HepG2 (cell line): ENCODE data around the gene ENTPD1. TPM values are rescaled to one million over a fixed set of nuclear protein-coding genes. Genes with fewer than 3 reads are reported as not detected.

Experiments
- ATM ChIP-seq: fragments of 450-650 bp; IDR thresholded peaks from 2 replicates; pipeline ENCODE4 v1.7.1; 2017; ENCODE audit warnings: mild to moderate bottlenecking, borderline replicate concordance
- CHCHD3 ChIP-seq: sonication (generic); formaldehyde crosslinking; IDR thresholded peaks from 2 replicates; pipeline ENCODE4 v1.8.0; 2022; ENCODE audit warnings: mild to moderate bottlenecking, missing genetic modification reagents, moderate library complexity
- ELF1 ChIP-seq: sonication (generic); formaldehyde crosslinking; IDR thresholded peaks from 2 replicates; pipeline ENCODE4 v1.4.0; 2020; ENCODE audit warnings: missing genetic modification reagents
- ELF3 ChIP-seq: IDR thresholded peaks from 2 replicates; pipeline ENCODE4 v1.6.1; 2016; ENCODE audit warnings: missing genetic modification reagents, missing compliant biosample characterization
- MLLT10 ChIP-seq: sonication (generic); formaldehyde crosslinking; IDR thresholded peaks from 2 replicates; pipeline ENCODE4 v1.4.0; 2020; ENCODE audit warnings: missing genetic modification reagents
- PHF21A ChIP-seq: sonication (generic); formaldehyde crosslinking; IDR thresholded peaks from 2 replicates; pipeline ENCODE4 v1.5.0; 2020; ENCODE audit warnings: mild to moderate bottlenecking, missing genetic modification reagents
- SALL2 ChIP-seq: sonication (generic); formaldehyde crosslinking; IDR thresholded peaks from 2 replicates; pipeline ENCODE4 v1.8.1; 2023; ENCODE audit warnings: mild to moderate bottlenecking, missing genetic modification reagents, inconsistent platforms
- SOX5 ChIP-seq: IDR thresholded peaks from 2 replicates; pipeline ENCODE4 v1.6.1; 2016; ENCODE audit warnings: borderline replicate concordance
- ZNF121 ChIP-seq: sonication (generic); formaldehyde crosslinking; IDR thresholded peaks from 2 replicates; pipeline ENCODE4 v1.5.0; 2020; ENCODE audit warnings: mild to moderate bottlenecking, missing genetic modification reagents
- ZNF24 ChIP-seq: fragments of 450-650 bp; IDR thresholded peaks from 2 replicates; pipeline ENCODE4 v1.6.1; 2017; ENCODE audit warnings: antibody characterized with exemption, mild to moderate bottlenecking
- ZNF430 ChIP-seq: sonication (generic); formaldehyde crosslinking; IDR thresholded peaks from 2 replicates; pipeline ENCODE4 v1.9.0; 2021; ENCODE audit warnings: mild to moderate bottlenecking, missing genetic modification reagents
- ZNF773 ChIP-seq: sonication (generic); formaldehyde crosslinking; IDR thresholded peaks from 2 replicates; pipeline ENCODE4 v1.4.0; 2020; ENCODE audit warnings: missing genetic modification reagents, borderline replicate concordance
- polyA plus RNA-seq, 8 experiments: library from polyadenylated mRNA; depleted of rRNA in 3 of 8; stranded (reverse) in 7 of 8; unstranded in 1 of 8; fragments of >200 nt; fragmentation: Illumina TruSeq in 4 of 8; extraction: Trizol in 4 of 8; gene quantifications; 2 replicates each; pipeline versions ENCODE4 v1.2.1 to v1.2.3, GENCODE V29; 2011 to 2016; ENCODE audit warnings: low read depth in 4 of 8, missing spikeins in 1 of 8, mixed read lengths in 1 of 8; ENCODE audit not compliant: insufficient read depth in 1 of 8
- total RNA-seq, 5 experiments: library from RNA; depleted of rRNA; stranded (reverse); fragments of >200 nt; fragmentation: Illumina TruSeq; extraction: Trizol; gene quantifications; 2 replicates each; pipeline ENCODE4 v1.2.3, GENCODE V29; 2016; ENCODE audit warnings: low read depth in 1 of 5
- TF ChIP-seq, protein P1 (sequence below): sonication (generic); formaldehyde crosslinking; IDR thresholded peaks from 2 replicates; pipeline ENCODE4 v1.5.0; 2020; ENCODE audit warnings: mild to moderate bottlenecking, missing genetic modification reagents, borderline replicate concordance
- TF ChIP-seq, protein P2 (sequence below): sonication (generic); formaldehyde crosslinking; IDR thresholded peaks from 2 replicates; pipeline ENCODE4 v1.5.1; 2020; ENCODE audit warnings: mild to moderate bottlenecking, moderate library complexity, missing genetic modification reagents
- TF ChIP-seq, protein P3 (sequence below): sonication (generic); formaldehyde crosslinking; IDR thresholded peaks from 2 replicates; pipeline ENCODE4 v1.5.0; 2020; ENCODE audit warnings: missing genetic modification reagents
- TF ChIP-seq, protein P4 (sequence below): sonication (generic); formaldehyde crosslinking; IDR thresholded peaks from 2 replicates; pipeline ENCODE4 v1.5.0; 2020; ENCODE audit warnings: mild to moderate bottlenecking, missing genetic modification reagents
- TF ChIP-seq, protein P5 (sequence below): sonication (generic); formaldehyde crosslinking; IDR thresholded peaks from 2 replicates; pipeline ENCODE4 v1.9.0; 2021; ENCODE audit warnings: mild to moderate bottlenecking, missing genetic modification reagents

Gene ENTPD1
- total and polyA plus RNA-seq, 2 of the 13 experiments (the other 11 are each of a cell fraction or from before 2014, with no cell fraction given): 0.07 TPM

GRCh38 chr10:95865814-95866466 is 110.0 kb downstream of the ENTPD1 start (continued):
- TF ChIP-seq, protein P1, sequence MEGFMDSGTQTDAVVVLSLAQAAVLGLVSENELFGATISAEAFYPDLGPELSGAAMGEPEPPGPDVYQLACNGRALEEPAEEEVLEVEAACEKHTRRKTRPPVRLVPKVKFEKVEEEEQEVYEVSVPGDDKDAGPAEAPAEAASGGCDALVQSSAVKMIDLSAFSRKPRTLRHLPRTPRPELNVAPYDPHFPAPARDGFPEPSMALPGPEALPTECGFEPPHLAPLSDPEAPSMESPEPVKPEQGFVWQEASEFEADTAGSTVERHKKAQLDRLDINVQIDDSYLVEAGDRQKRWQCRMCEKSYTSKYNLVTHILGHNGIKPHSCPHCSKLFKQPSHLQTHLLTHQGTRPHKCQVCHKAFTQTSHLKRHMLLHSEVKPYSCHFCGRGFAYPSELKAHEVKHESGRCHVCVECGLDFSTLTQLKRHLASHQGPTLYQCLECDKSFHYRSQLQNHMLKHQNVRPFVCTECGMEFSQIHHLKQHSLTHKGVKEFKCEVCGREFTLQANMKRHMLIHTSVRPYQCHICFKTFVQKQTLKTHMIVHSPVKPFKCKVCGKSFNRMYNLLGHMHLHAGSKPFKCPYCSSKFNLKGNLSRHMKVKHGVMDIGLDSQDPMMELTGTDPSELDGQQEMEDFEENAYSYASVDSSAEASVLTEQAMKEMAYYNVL (CRISPR knock-in tag): peak; percentile 89; the same call in 1 of the 2 replicates
- TF ChIP-seq ZNF24 (no peak), ZNF430 (no peak), MLLT10 (no peak), ATM (no peak), PHF21A (CRISPR knock-in tag) (no peak), ZNF773 (CRISPR knock-in tag) (no peak), ZNF121 (CRISPR knock-in tag) (peak; percentile 90), ELF3 (CRISPR knock-in tag) (no peak), SOX5 (CRISPR knock-in tag) (peak; percentile 78), SALL2 (CRISPR knock-in tag) (no peak), ELF1 (CRISPR knock-in tag) (no peak), CHCHD3 (CRISPR knock-in tag) (no peak)
- TF ChIP-seq, protein P2, sequence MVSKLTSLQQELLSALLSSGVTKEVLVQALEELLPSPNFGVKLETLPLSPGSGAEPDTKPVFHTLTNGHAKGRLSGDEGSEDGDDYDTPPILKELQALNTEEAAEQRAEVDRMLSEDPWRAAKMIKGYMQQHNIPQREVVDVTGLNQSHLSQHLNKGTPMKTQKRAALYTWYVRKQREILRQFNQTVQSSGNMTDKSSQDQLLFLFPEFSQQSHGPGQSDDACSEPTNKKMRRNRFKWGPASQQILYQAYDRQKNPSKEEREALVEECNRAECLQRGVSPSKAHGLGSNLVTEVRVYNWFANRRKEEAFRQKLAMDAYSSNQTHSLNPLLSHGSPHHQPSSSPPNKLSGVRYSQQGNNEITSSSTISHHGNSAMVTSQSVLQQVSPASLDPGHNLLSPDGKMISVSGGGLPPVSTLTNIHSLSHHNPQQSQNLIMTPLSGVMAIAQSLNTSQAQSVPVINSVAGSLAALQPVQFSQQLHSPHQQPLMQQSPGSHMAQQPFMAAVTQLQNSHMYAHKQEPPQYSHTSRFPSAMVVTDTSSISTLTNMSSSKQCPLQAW (CRISPR knock-in tag): no peak
- TF ChIP-seq, protein P3, sequence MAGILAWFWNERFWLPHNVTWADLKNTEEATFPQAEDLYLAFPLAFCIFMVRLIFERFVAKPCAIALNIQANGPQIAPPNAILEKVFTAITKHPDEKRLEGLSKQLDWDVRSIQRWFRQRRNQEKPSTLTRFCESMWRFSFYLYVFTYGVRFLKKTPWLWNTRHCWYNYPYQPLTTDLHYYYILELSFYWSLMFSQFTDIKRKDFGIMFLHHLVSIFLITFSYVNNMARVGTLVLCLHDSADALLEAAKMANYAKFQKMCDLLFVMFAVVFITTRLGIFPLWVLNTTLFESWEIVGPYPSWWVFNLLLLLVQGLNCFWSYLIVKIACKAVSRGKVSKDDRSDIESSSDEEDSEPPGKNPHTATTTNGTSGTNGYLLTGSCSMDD (CRISPR knock-in tag): no peak
- TF ChIP-seq, protein P4, sequence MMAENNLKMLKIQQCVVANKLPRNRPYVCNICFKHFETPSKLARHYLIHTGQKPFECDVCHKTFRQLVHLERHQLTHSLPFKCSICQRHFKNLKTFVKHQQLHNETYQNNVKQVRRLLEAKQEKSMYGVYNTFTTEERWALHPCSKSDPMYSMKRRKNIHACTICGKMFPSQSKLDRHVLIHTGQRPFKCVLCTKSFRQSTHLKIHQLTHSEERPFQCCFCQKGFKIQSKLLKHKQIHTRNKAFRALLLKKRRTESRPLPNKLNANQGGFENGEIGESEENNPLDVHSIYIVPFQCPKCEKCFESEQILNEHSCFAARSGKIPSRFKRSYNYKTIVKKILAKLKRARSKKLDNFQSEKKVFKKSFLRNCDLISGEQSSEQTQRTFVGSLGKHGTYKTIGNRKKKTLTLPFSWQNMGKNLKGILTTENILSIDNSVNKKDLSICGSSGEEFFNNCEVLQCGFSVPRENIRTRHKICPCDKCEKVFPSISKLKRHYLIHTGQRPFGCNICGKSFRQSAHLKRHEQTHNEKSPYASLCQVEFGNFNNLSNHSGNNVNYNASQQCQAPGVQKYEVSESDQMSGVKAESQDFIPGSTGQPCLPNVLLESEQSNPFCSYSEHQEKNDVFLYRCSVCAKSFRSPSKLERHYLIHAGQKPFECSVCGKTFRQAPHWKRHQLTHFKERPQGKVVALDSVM (CRISPR knock-in tag): peak; percentile 91
- TF ChIP-seq, protein P5, sequence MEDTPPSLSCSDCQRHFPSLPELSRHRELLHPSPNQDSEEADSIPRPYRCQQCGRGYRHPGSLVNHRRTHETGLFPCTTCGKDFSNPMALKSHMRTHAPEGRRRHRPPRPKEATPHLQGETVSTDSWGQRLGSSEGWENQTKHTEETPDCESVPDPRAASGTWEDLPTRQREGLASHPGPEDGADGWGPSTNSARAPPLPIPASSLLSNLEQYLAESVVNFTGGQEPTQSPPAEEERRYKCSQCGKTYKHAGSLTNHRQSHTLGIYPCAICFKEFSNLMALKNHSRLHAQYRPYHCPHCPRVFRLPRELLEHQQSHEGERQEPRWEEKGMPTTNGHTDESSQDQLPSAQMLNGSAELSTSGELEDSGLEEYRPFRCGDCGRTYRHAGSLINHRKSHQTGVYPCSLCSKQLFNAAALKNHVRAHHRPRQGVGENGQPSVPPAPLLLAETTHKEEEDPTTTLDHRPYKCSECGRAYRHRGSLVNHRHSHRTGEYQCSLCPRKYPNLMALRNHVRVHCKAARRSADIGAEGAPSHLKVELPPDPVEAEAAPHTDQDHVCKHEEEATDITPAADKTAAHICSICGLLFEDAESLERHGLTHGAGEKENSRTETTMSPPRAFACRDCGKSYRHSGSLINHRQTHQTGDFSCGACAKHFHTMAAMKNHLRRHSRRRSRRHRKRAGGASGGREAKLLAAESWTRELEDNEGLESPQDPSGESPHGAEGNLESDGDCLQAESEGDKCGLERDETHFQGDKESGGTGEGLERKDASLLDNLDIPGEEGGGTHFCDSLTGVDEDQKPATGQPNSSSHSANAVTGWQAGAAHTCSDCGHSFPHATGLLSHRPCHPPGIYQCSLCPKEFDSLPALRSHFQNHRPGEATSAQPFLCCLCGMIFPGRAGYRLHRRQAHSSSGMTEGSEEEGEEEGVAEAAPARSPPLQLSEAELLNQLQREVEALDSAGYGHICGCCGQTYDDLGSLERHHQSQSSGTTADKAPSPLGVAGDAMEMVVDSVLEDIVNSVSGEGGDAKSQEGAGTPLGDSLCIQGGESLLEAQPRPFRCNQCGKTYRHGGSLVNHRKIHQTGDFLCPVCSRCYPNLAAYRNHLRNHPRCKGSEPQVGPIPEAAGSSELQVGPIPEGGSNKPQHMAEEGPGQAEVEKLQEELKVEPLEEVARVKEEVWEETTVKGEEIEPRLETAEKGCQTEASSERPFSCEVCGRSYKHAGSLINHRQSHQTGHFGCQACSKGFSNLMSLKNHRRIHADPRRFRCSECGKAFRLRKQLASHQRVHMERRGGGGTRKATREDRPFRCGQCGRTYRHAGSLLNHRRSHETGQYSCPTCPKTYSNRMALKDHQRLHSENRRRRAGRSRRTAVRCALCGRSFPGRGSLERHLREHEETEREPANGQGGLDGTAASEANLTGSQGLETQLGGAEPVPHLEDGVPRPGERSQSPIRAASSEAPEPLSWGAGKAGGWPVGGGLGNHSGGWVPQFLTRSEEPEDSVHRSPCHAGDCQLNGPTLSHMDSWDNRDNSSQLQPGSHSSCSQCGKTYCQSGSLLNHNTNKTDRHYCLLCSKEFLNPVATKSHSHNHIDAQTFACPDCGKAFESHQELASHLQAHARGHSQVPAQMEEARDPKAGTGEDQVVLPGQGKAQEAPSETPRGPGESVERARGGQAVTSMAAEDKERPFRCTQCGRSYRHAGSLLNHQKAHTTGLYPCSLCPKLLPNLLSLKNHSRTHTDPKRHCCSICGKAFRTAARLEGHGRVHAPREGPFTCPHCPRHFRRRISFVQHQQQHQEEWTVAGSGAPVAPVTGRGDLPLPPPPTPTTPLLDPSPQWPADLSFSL (CRISPR knock-in tag): no peak
